KG1 (cell line): ENCODE data around the gene ATXN7L1.
"Not testable (repeated sequence)": the region's sequence is repeated elsewhere in the genome, so short reads cannot be mapped to it uniquely, and the experiment has no call there.

Source experiments
- DNase-seq: peaks from one replicate; lab custom pipeline; 2025; lab: John Stamatoyannopoulos, UW

The ATXN7L1 gene

GRCh38 chr7:105703207-105703930 lies 173.0 kb downstream of the ATXN7L1 start:
- no peak for DNase-seq

- DNase-seq = no peak
Measured at GRCh38 chr7:105699568-105700236, 176.7 kb downstream of the ATXN7L1 start.

DNA sequence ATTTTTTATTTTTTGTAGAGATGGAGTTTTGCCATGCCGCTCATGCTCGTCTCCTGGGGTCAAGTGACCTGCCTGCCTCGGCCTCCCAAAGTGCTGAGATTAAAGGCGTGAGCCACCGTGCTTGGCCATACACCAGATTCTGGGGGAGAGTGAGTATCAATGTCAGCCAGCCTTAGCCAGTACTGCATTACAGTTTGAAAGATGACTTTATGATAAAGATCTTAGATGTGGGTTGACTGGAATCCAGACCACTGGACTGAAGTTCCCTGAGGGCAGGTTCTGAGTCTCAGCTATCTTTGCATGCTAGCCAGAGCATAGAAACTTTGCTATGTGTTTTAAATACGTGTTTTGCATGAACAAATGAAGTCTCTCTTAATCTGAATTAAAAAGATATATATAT lies 177.9 kb downstream of the ATXN7L1 start:
- DNase-seq = no peak

GRCh38 chr7:105697753-105698152 lies 178.6 kb downstream of the ATXN7L1 start:
- DNase-seq = no peak

GRCh38 chr7:105697169-105697568 lies 179.2 kb downstream of the ATXN7L1 start:
- not testable (repeated sequence) for DNase-seq

- no peak for DNase-seq
Measured at GRCh38 chr7:105693576-105693975, 182.8 kb downstream of the ATXN7L1 start.

DNA sequence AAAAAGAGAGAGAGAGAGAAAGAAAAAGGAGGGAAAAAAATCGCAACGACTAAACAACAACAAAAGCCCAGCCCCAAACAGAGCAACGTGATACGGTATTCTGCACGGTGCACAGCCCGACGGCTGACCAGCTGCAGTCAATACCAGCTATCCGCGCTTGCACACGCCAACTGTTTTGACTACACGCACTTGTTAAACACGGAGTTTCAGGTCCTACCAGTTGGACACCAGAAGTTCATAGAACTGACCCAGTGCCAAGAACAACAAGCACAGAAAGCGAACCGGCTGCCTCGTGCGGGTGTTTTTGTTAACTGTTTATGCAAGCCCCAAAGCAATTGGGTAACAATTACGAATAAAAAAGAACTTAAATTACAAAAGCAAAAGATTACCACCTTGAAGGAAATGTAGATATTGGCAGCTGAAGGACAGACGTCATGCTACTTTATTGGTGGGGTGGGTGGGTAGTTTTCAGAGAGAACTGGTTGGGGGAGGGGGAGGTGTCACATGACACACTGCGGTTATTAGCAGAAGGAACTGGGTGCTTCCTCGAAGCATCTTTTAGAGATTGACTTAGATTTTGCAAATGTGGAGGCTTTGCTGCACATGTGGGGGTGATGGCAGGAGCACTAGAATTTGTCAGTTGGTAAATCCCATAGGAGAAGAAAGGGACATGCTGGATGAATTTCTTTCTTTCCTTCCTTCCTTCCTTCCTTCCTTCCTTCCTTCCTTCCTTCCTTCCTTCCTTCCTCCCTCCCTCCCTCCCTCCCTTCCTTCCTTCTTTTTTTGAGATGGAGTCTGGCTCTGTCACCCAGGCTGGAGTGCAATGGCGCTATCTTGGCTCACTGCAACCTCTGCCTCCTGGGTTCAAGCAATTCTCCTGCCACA lies 184.5 kb downstream of the ATXN7L1 start:
- DNase-seq = no peak

GRCh38 chr7:105691082-105691679 lies 185.2 kb downstream of the ATXN7L1 start:
- no peak for DNase-seq

DNA sequence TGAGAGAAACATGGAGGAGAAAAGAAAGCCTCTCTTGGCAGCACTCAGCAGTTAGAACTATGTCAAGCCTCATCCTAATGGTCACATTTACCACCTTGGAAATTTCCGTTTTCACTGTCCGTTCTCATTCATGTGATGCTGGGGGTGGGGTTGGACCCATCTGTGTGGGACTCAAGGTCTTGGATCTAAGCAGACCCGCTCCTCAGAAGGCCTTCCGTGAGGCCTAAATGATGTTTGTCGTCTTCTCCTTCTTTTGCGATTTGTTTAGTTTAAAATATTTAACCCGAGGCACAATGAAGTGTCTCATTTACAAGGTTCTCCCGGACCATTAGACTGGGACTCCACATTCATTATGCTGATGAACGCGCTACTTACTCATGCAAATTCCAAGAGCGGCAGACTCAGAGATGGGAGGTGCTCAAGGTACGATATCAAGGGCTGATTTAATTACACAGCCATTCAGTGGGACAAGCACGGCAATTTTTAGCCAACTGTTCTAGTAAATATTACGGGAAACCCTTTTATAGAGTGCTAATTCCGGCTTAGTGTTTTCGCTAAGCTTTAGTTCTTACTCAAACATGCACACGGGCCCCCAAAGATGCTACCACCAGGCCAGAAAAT lies 186.0 kb downstream of the ATXN7L1 start:
- no peak for DNase-seq

DNA sequence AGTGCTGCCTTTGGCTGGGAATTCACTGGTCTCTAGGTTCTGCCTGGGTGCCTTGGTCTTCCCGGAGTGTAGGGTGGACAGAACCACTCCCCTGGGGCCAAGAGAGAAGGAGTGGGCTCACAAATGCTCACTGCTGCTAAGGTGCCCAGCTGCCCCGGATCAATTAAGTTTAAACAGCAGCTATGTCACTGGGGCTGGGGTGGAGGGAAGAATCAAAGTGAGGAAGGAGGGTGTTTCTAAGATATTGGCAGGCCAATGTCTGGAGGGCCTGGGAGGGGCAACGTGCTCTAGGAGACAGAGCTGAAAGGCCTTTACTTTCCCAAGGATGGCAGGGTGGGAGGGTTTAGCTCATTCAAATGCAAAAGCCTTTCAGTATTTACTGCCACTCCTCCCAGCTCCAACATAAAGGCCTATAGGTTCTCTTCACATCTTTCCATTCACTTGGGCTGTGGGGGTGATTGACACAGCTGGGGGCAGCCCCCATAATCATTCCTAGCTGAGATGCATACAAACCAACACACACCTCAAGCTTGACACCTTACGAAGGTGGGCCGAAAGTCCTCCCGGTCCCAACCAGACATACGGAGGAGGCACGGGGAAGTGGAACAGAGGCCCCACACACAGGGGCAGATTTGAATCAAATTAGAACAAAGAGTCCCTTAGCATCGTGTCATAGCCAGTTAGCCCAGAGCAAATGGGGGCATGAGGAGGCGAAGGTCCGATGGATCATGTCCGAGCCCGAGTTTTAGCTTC lies 187.2 kb downstream of the ATXN7L1 start:
- DNase-seq = no peak

- DNase-seq = no peak
Measured at GRCh38 chr7:105688617-105689016, 187.8 kb downstream of the ATXN7L1 start.

- DNase-seq = no peak
Measured at GRCh38 chr7:105685161-105685560, 191.2 kb downstream of the ATXN7L1 start.

- DNase-seq = no peak
Measured at GRCh38 chr7:105682341-105683060, 193.9 kb downstream of the ATXN7L1 start.

GRCh38 chr7:105680505-105681187 lies 195.8 kb downstream of the ATXN7L1 start:
- no peak for DNase-seq

GRCh38 chr7:105678811-105679495 lies 197.4 kb downstream of the ATXN7L1 start:
- DNase-seq = no peak

GRCh38 chr7:105677817-105678573 lies 198.4 kb downstream of the ATXN7L1 start:
- no peak for DNase-seq

DNA sequence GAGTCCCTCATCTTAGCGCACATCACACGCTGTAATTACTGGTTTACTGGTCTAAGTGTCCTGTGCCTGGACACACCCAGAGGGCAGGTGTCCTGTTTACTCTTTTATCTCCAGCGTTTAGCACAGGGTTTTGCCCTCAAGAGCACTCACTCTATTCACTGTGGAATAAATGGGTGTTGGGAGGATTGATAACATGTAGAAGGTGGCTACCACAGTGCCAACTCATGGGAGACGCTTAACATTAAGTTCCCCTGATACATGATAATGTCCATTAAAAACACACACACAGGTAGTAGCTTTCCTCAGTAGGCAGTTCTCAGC lies 199.0 kb downstream of the ATXN7L1 start:
- no peak for DNase-seq

- no peak for DNase-seq
Measured at GRCh38 chr7:105675934-105676371, 200.4 kb downstream of the ATXN7L1 start.
